NCI-H524 treated with DMSO at 0.1 percent for 48 hours (cell line): ENCODE results near the gene THSD1.

Source experiments
- DNase-seq: peaks from one replicate; lab custom pipeline; 2025; lab: John Stamatoyannopoulos, UW

THSD1 gene

GRCh38 chr13:52405767-52406494 is at the start of gene THSD1:
THSD1 (minus strand) TSS chr13:52406172; CDS start chr13:52402600, 3,572 bp downstream.
- DNase-seq: no peak

GRCh38 chr13:52455677-52456041 is 49.7 kb upstream of the THSD1 start:
- peak; percentile 18 for DNase-seq

GRCh38 chr13:52454820-52455676 is 49.1 kb upstream of the THSD1 start, which contains the start of gene CKAP2:
CKAP2 (plus strand) TSS chr13:52455478; CDS start chr13:52455557, 79 bp downstream.
- peak; percentile 64 for DNase-seq

- no peak for DNase-seq
These were observed 48.5 kb upstream of the THSD1 start for GRCh38 chr13:52454459-52454819.

- no peak for DNase-seq
These were observed 46.5 kb upstream of the THSD1 start for GRCh38 chr13:52452470-52452869.

GRCh38 chr13:52451135-52451804 is 45.3 kb upstream of the THSD1 start:
- DNase-seq: no peak

GRCh38 chr13:52450793-52451116 is 44.8 kb upstream of the THSD1 start:
- no peak for DNase-seq

- peak; percentile 69 for DNase-seq
These were observed 44.2 kb upstream of the THSD1 start, which contains the start of gene VPS36 for GRCh38 chr13:52450012-52450792. VPS36 (minus strand) TSS chr13:52450634; CDS start chr13:52450594, 40 bp downstream.

- DNase-seq: no peak
These were observed 43.5 kb upstream of the THSD1 start for GRCh38 chr13:52449331-52450011.

- DNase-seq: no peak
These were observed 42.0 kb upstream of the THSD1 start for GRCh38 chr13:52447815-52448552.

GRCh38 chr13:52447354-52447753 is 41.4 kb upstream of the THSD1 start:
- no peak for DNase-seq

- no peak for DNase-seq
These were observed 40.3 kb upstream of the THSD1 start for GRCh38 chr13:52446265-52446664.

GRCh38 chr13:52432456-52432855 is 26.5 kb upstream of the THSD1 start:
- no peak for DNase-seq

- peak; percentile 87 for DNase-seq
These were observed 22.3 kb upstream of the THSD1 start for GRCh38 chr13:52428295-52428694.

- no peak for DNase-seq
These were observed 15.2 kb upstream of the THSD1 start for GRCh38 chr13:52421216-52421615.

GRCh38 chr13:52419080-52419479 is 13.1 kb upstream of the THSD1 start:
- no peak for DNase-seq

- no peak for DNase-seq
These were observed 9.0 kb upstream of the THSD1 start for GRCh38 chr13:52414963-52415362.

- DNase-seq: no peak
These were observed 8.1 kb upstream of the THSD1 start for GRCh38 chr13:52414051-52414450.

GRCh38 chr13:52412128-52412527 is 6.2 kb upstream of the THSD1 start:
- DNase-seq: no peak

GRCh38 chr13:52411629-52412028 is 5.7 kb upstream of the THSD1 start:
- no peak for DNase-seq
